Prostate gland (tissue), 2 donors: ENCODE measurements around the gene ZNF732. TPM values are rescaled to one million over a fixed set of nuclear protein-coding genes. Genes with fewer than 3 reads are reported as not detected.
"Not testable (repeated sequence)": the region's sequence is repeated elsewhere in the genome, so short reads cannot be mapped to it uniquely, and the experiment has no call there.

Source experiments
- DNase-seq: peaks from one replicate; pipeline ENCODE4 v3.0.0-alpha.2; 2019; ENCODE audit warnings: low spot score
- H3K27ac ChIP-seq, 2 donors: fragments of 200-600 bp; sonication (generic); 2 replicates each; pipeline ENCODE4 v1.5.1; 2017 to 2019
- H3K27me3 ChIP-seq: fragments of 200-600 bp; sonication (generic); replicated peaks from 2 replicates; pipeline ENCODE4 v1.5.1; 2019; ENCODE audit not compliant: insufficient read depth
- H3K36me3 ChIP-seq, 2 donors: fragments of 200-600 bp; sonication (generic); 1 replicate in 1 of 2; 2 replicates in 1 of 2; pipeline versions ENCODE4 v1.5.1 to v1.8.1; 2017 to 2019
- H3K4me1 ChIP-seq: fragments of 200-600 bp; sonication (generic); replicated peaks from 2 replicates; pipeline ENCODE4 v1.5.1; 2019
- H3K4me3 ChIP-seq, 2 donors: fragments of 200-600 bp; sonication (generic); 2 replicates each; pipeline ENCODE4 v1.5.1; 2017 to 2019
- H3K9me3 ChIP-seq: fragments of 200-600 bp; sonication (generic); 2 replicates; pipeline ENCODE4 v1.5.1; 2017
- CTCF ChIP-seq, 4 experiments: fragments of 200-600 bp in 2 of 4; fragments of 450-650 bp in 2 of 4; sonication (generic) in 2 of 4; IDR thresholded peaks; 1 replicate in 3 of 4; 2 replicates in 1 of 4; pipeline ENCODE4 v1.5.1; 2016 to 2019; ENCODE audit warnings: antibody characterized with exemption in 4 of 4, mild to moderate bottlenecking in 2 of 4, moderate library complexity in 2 of 4
- POLR2A ChIP-seq: fragments of 450-650 bp; IDR thresholded peaks from one replicate; pipeline ENCODE4 v1.6.1; 2016; ENCODE audit warnings: antibody characterized with exemption, mild to moderate bottlenecking
- POLR2AphosphoS5 ChIP-seq: sonication (generic); formaldehyde crosslinking; IDR thresholded peaks from one replicate; pipeline ENCODE4 v1.6.1; 2017; ENCODE audit warnings: antibody characterized with exemption
- WGBS: methylation state at CpG from one replicate; pipeline ENCODE4 v1.1.5; 2018; 5-methylcytosine and 5-hydroxymethylcytosine counted together
- intact Hi-C: fragments of 100-400 bp; cut with DNase I; formaldehyde crosslinking; loops from one replicate; pipeline ENCODE4 v1.14.2; 2022
- microRNA counts, 2 donors: library from miRNA; unstranded; fragments of <30 nt; microRNA quantifications; one replicate each; lab custom pipeline; 2016 to 2017
- microRNA-seq: library from miRNA; unstranded; fragments of <30 nt; microRNA quantifications from one replicate; pipeline ENCODE4, GENCODE V29; 2016
- small RNA-seq, 2 donors: library from RNA; depleted of rRNA; stranded (forward); fragments of <200 nt; gene quantifications; one replicate each; pipeline ENCODE3, GENCODE V24; 2016
- total RNA-seq, 2 donors: library from RNA; depleted of rRNA; stranded (reverse); fragments of >200 nt; gene quantifications; one replicate each; pipeline ENCODE4 v1.1.0, GENCODE V29; 2016

Gene ZNF732
- total RNA-seq, 2 donors from 2014 or later = 0.14 to 2.3 TPM

GRCh38 chr4:242121-242848 lies 63.0 kb downstream of the ZNF732 start:
- Histone ChIP-seq H3K27ac (peak overlapping the region in 1 of 2 donors; percentile 17), H3K27me3 (no peaks in the 10 kb centered on the region), H3K4me3 (peak overlapping the region; percentile 18 to 28), H3K4me1 (no peaks in the 10 kb centered on the region), H3K9me3 (no peaks in the 10 kb centered on the region), H3K36me3 (no peaks in the 10 kb centered on the region)
- peak; percentile 33 for DNase-seq
- peak; percentile 69 for TF ChIP-seq POLR2AphosphoS5
- TF ChIP-seq POLR2A = no peak
- TF ChIP-seq CTCF (IDR thresholded peaks at IDR 0.05) = peak; percentile 73 to 84 (median 80)
- 38% methylated on average over 15 of the region's 15 CpGs for WGBS
- intact Hi-C loops = no loop called here

- H3K36me3 ChIP-seq, intact Hi-C loops, H3K9me3 ChIP-seq, H3K27me3 ChIP-seq, DNase-seq, H3K4me1 ChIP-seq, H3K4me3 ChIP-seq, H3K27ac ChIP-seq: not testable (repeated sequence)
- WGBS = 81% methylated on average over 7 of the region's 7 CpGs
Observed at GRCh38 chr4:241411-241810, 63.9 kb downstream of the ZNF732 start.

- Histone ChIP-seq H3K27me3 (no peaks in the 10 kb centered on the region), H3K4me1 (no peaks in the 10 kb centered on the region), H3K4me3 (no peak overlapping the region), H3K36me3 (no peaks in the 10 kb centered on the region), H3K9me3 (no peaks in the 10 kb centered on the region), H3K27ac (no peak overlapping the region)
- intact Hi-C loops = no loop called here
- WGBS = 100% methylated on average over 2 of the region's 2 CpGs
- no peak for TF ChIP-seq POLR2AphosphoS5
- no peak for TF ChIP-seq POLR2A
- no peak for TF ChIP-seq CTCF (IDR thresholded peaks at IDR 0.05)
- no peak for DNase-seq
Observed at GRCh38 chr4:236028-236427, 69.2 kb downstream of the ZNF732 start.

GRCh38 chr4:234178-234577 lies 71.1 kb downstream of the ZNF732 start:
- H3K36me3 ChIP-seq = no peaks in the 10 kb centered on the region
- H3K27ac ChIP-seq = no peak overlapping the region
- no peak overlapping the region for H3K4me3 ChIP-seq
- no peaks in the 10 kb centered on the region for H3K4me1 ChIP-seq
- no peaks in the 10 kb centered on the region for H3K9me3 ChIP-seq
- H3K27me3 ChIP-seq = no peaks in the 10 kb centered on the region
- 84% methylated on average over 1 of the region's 1 CpG for WGBS
- DNase-seq = no peak
- intact Hi-C loops = no loop called here
- TF ChIP-seq CTCF (IDR thresholded peaks at IDR 0.05) (no peak), POLR2AphosphoS5 (no peak), POLR2A (no peak)

- TF ChIP-seq POLR2A (no peak), POLR2AphosphoS5 (no peak), CTCF (IDR thresholded peaks at IDR 0.05) (no peak)
- H3K4me3 ChIP-seq = no peak overlapping the region
- intact Hi-C loops = no loop called here
- whole genome bisulfite sequencing = 94% methylated on average over 1 of the region's 1 CpG
- H3K4me1 ChIP-seq = no peaks in the 10 kb centered on the region
- no peaks in the 10 kb centered on the region for H3K9me3 ChIP-seq
- no peak overlapping the region for H3K27ac ChIP-seq
- no peaks in the 10 kb centered on the region for H3K27me3 ChIP-seq
- no peak for DNase-seq
- no peaks in the 10 kb centered on the region for H3K36me3 ChIP-seq
Observed at GRCh38 chr4:223913-224497, 81.3 kb downstream of the ZNF732 start.

MicroRNA genes within 50 kb of the gene (microRNA counts, 767-probe panel; counts per million panel counts)
- microRNA hsa-miR-571 (lab: Ali Mortazavi, UCI) = 0 to 431 counts per million in 2 donors

Small RNAs within 50 kb of the gene (microRNA-seq; reads per million reads assigned to microRNA genes)
- gene MIR571 = not detected

Small RNAs within 50 kb of the gene (small RNA-seq; reads per million reads assigned to genes)
- gene AC079140.2 (0 to 0.40 reads per million in 2 donors), gene MIR571 (0 reads per million in 2 donors)

Other genes with a start within 250 kb of the ZNF732 start
- gene ZNF718, start 181.0 kb downstream of the ZNF732 start, total RNA-seq = 10 to 100 TPM; 13.0 to 13.7 TPM
- gene ZNF141, start 32.3 kb upstream of the ZNF732 start, total RNA-seq = 10 to 100 TPM; 17.2 to 32.2 TPM
- 10 to 100 TPM; 18.4 to 28.2 TPM for gene ZNF721, start 193.7 kb upstream of the ZNF732 start, total RNA-seq
- gene PIGG, start 193.7 kb upstream of the ZNF732 start, total RNA-seq = 10 to 100 TPM; 42.8 to 73.3 TPM